Activated CD4-positive, alpha-beta memory T cell treated with anti-CD3 and anti-CD28 coated beads for 36 hours (primary cell): ENCODE measurements around the gene CKAP2L. TPM values are rescaled to one million over a fixed set of nuclear protein-coding genes. Genes with fewer than 3 reads are reported as not detected.

Experiments
- CTCF ChIA-PET: fragments of 350-600 bp; sonication (Branson Sonifier 250); formaldehyde crosslinking; loops from one replicate; lab custom pipeline; 2021; ENCODE audit warnings: antibody characterized with exemption, inconsistent platforms; lab: Charles Lee
- POLR2A ChIA-PET: fragments of 350-600 bp; sonication (Branson Sonifier 250); formaldehyde crosslinking; loops from one replicate; lab custom pipeline; 2021; ENCODE audit warnings: antibody characterized with exemption; lab: Charles Lee
- DNase-seq: peaks from one replicate; pipeline ENCODE4 v3.0.0-alpha.2; 2020
- H3K27ac Mint-ChIP-seq: one replicate; pipeline ENCODE4 v1.8.0; 2021; ENCODE audit warnings: mixed read lengths
- H3K27me3 Mint-ChIP-seq: one replicate; pipeline ENCODE4 v1.8.0; 2021; ENCODE audit warnings: mixed read lengths
- H3K36me3 Mint-ChIP-seq: one replicate; pipeline ENCODE4 v1.8.0; 2021; ENCODE audit warnings: mixed read lengths
- H3K4me1 Mint-ChIP-seq: one replicate; pipeline ENCODE4 v1.8.0; 2021; ENCODE audit warnings: low read depth, mixed read lengths
- H3K4me3 Mint-ChIP-seq: one replicate; pipeline ENCODE4 v1.8.0; 2021; ENCODE audit warnings: mild to moderate bottlenecking, mixed read lengths
- H3K9me3 Mint-ChIP-seq: one replicate; pipeline ENCODE4 v1.8.0; 2021; ENCODE audit warnings: mixed read lengths
- intact Hi-C: fragments of 100-400 bp; cut with micrococcal nuclease; formaldehyde crosslinking; loops from one replicate; pipeline ENCODE4 v1.15.1; 2023
- total RNA-seq, 2 experiments: library from RNA; stranded (reverse); gene quantifications; one replicate each; pipeline ENCODE4 v1.2.3, GENCODE V29; 2021

The CKAP2L gene
- total RNA-seq, 2 experiments from 2014 or later, result 42.1 to 46.1 TPM

DNA sequence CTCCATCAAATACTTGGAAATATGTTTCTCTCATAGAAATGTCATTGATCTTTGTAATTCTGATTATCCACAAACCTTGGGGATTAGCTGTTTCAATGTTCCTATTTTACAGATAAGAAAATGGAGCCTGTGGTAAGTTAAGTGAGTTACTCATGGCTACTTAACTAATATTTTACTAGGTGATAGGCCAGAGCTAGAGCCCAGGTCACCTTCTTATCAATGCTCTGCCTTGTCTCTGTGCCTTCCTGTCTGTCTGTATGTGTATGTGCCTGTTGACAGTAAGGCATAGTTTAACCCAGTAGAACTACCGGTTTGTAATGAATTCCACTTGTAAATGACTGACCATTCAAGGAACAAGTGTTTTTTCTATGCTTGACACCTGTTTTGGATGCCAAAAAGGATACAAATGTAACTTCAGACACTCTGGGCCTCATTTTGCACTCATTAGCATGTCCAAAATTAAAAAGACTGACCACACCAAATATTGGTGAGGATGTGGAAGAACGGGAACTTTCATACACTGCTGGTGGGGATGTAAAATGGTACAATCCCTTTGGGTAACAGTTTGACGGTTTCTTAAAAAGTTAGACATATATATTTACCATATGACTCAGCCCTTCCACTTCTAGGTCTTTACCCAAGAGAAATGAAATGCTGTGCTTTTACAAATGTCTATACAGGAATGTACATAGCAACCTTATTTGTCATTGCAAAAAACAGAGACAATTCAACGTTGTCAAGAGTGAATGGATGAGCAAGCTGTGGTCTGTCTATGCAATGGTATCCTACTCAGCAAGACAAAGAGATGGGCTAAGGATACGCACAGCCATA is 39.5 kb upstream of the CKAP2L start:
- peak overlapping the region; percentile 90 for H3K27ac Mint-ChIP-seq
- ChIA-PET POLR2A (no interaction called here), CTCF (interaction anchor here (0.9 to 1.6 kb wide), 2 partner anchors 54 to 81 kb away, joined by 3 to 4 read pairs; no protein-coding TSS in a partner anchor)
- H3K36me3 Mint-ChIP-seq, result peaks cover 6% of the 10 kb centered on the region
- intact Hi-C loops, result loop anchor here (2.0 kb wide), 1 partner anchor 39 kb away; the partner anchor contains the start of gene CKAP2L
- H3K4me3 Mint-ChIP-seq, result no peak overlapping the region
- no peak for DNase-seq
- peaks cover 8% of the 10 kb centered on the region for H3K9me3 Mint-ChIP-seq
- peaks cover 43% of the 10 kb centered on the region for H3K4me1 Mint-ChIP-seq
- H3K27me3 Mint-ChIP-seq, result no peaks in the 10 kb centered on the region

GRCh38 chr2:112800881-112801583 is 36.6 kb upstream of the CKAP2L start:
- DNase-seq, result no peak
- H3K27ac Mint-ChIP-seq, result no peak overlapping the region
- H3K27me3 Mint-ChIP-seq, result no peaks in the 10 kb centered on the region
- peaks cover 33% of the 10 kb centered on the region for H3K4me1 Mint-ChIP-seq
- H3K9me3 Mint-ChIP-seq, result no peaks in the 10 kb centered on the region
- no peak overlapping the region for H3K4me3 Mint-ChIP-seq
- ChIA-PET POLR2A (no interaction called here), CTCF (no interaction called here)
- intact Hi-C loops, result no loop called here
- no peaks in the 10 kb centered on the region for H3K36me3 Mint-ChIP-seq

DNA sequence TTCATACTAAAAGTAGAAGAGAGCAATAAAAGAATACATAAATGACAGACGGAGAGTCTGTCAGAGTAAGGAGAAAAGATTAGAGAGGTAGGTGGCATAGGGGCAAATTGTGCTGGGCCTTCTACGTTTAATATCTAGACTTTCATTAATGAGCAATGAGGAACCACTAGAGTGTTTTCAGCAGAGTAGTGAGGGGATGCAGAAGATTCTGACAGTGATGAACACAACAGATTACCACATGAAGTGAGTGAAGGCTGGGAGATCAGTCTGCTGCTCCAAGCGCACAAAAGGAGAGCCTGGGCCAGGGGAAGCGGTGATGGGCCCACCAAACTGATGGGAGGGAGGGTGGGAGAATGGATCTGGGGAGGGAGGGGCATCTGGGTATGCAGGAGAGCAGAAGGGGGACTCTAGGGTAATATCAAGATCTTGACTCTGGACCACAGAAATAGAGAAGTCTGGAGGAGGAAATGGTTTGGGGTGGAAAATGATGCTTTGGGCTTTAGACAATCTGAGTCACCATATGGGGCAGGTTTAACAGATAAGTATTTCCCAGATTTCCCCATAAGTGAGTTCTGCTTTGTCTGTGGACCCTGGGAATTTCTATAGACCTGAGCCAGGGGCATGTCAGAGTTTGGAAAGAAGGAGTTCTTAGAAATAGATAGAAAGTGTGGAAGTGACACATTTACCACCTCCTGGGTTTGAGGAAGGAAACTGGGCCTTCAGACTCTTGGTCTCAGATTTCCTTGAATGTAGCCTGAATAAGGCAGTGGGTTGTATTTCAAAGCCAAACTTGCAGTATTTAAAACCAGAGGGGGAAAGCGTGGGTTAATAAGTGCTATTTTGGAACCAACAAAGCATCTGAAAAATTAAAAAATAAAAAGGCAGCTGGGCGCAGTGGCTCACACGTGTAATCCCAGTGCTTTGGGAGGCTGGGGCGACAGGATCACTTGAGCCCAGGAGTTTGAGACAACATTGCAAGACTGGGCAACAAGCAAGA is 34.9 kb upstream of the CKAP2L start:
- H3K4me3 Mint-ChIP-seq, result no peak overlapping the region
- H3K4me1 Mint-ChIP-seq, result peaks cover 34% of the 10 kb centered on the region

DNA sequence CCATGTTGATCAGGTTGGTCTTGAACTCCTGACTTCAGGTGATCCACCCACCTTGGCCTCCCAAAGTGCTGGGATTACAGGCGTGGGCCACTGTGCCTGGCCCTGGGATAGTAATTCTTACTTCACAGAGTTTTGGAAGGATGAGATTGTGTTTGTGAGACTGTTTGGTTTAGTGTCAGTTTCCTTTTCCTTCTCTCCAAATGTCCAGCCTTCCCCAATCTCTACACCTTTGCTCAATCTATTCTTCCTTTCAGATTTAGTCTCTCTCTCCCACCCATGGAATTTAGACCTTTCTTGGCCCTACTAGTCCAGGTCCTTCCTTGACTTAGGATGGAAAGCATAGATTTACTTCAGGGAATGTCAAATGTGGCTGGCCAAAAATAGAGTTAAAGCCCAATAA is 32.1 kb upstream of the CKAP2L start:
- Mint-ChIP-seq H3K9me3 (peaks cover 5% of the 10 kb centered on the region), H3K27ac (no peak overlapping the region), H3K4me3 (no peak overlapping the region), H3K27me3 (no peaks in the 10 kb centered on the region), H3K36me3 (peaks cover 2% of the 10 kb centered on the region), H3K4me1 (peaks cover 33% of the 10 kb centered on the region)
- DNase-seq, result no peak
- CTCF ChIA-PET, result interaction anchor here (1.8 kb wide), 1 partner anchor 89 kb away, joined by 5 read pairs; no protein-coding TSS in a partner anchor
- intact Hi-C loops, result loop anchor here (5.0 kb wide), 1 partner anchor 86 kb away; no protein-coding TSS in a partner anchor
- POLR2A ChIA-PET, result no interaction called here

More for the DNA sequence above, 34.9 kb upstream of the CKAP2L start:
- Mint-ChIP-seq H3K9me3 (no peaks in the 10 kb centered on the region), H3K27me3 (no peaks in the 10 kb centered on the region), H3K36me3 (peaks cover 2% of the 10 kb centered on the region), H3K27ac (peak overlapping the region; percentile 50)
- ChIA-PET POLR2A (no interaction called here), CTCF (interaction anchor here (0.9 kb wide), 1 partner anchor 86 kb away, joined by 3 read pairs; no protein-coding TSS in a partner anchor)
- DNase-seq, result no peak
- intact Hi-C loops, result loop anchor here (5.0 kb wide), 1 partner anchor 83 kb away; no protein-coding TSS in a partner anchor

- no peaks in the 10 kb centered on the region for H3K27me3 Mint-ChIP-seq
- DNase-seq, result peak; percentile 25
- H3K4me3 Mint-ChIP-seq, result no peak overlapping the region
- H3K9me3 Mint-ChIP-seq, result peaks cover 5% of the 10 kb centered on the region
- CTCF ChIA-PET, result interaction anchor here (1.1 to 1.8 kb wide), 2 partner anchors 46 to 89 kb away, joined by 5 to 9 read pairs; no protein-coding TSS in a partner anchor
- no peak overlapping the region for H3K27ac Mint-ChIP-seq
- POLR2A ChIA-PET, result no interaction called here
- peaks cover 33% of the 10 kb centered on the region for H3K4me1 Mint-ChIP-seq
- intact Hi-C loops, result loop anchor here (5.0 kb wide), 1 partner anchor 87 kb away; no protein-coding TSS in a partner anchor
- peaks cover 2% of the 10 kb centered on the region for H3K36me3 Mint-ChIP-seq
These were observed 31.4 kb upstream of the CKAP2L start for GRCh38 chr2:112795774-112796173.

DNA sequence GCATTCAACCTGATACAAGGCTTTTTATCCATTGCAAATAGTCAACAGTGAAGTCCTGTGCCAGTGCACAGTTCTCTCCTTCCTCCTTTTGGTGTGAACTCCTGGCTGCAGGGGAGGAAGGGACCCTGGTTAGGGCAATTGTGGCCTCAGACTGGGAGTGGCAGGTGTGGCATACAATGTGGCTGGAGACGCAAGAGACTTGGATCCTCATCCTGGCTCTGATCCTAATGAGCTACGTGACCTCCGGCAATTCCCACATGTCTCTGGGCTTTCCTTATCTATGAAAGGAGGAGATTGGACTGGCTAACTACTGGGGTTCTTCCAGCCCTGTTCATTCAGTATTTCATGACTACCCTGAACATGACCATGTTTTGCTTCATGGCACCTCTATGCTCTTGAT is 30.4 kb upstream of the CKAP2L start:
- ChIA-PET CTCF (interaction anchor here (1.1 kb wide), 1 partner anchor 45 kb away, joined by 9 read pairs; no protein-coding TSS in a partner anchor), POLR2A (no interaction called here)
- Mint-ChIP-seq H3K27me3 (no peaks in the 10 kb centered on the region), H3K9me3 (peaks cover 5% of the 10 kb centered on the region), H3K4me3 (no peak overlapping the region), H3K27ac (peak overlapping the region; percentile 72), H3K36me3 (peaks cover 2% of the 10 kb centered on the region), H3K4me1 (peaks cover 33% of the 10 kb centered on the region)
- intact Hi-C loops, result loop anchor here (1.0 to 5.0 kb wide), 2 partner anchors 26 to 87 kb away; no protein-coding TSS in a partner anchor
- no peak for DNase-seq

DNA sequence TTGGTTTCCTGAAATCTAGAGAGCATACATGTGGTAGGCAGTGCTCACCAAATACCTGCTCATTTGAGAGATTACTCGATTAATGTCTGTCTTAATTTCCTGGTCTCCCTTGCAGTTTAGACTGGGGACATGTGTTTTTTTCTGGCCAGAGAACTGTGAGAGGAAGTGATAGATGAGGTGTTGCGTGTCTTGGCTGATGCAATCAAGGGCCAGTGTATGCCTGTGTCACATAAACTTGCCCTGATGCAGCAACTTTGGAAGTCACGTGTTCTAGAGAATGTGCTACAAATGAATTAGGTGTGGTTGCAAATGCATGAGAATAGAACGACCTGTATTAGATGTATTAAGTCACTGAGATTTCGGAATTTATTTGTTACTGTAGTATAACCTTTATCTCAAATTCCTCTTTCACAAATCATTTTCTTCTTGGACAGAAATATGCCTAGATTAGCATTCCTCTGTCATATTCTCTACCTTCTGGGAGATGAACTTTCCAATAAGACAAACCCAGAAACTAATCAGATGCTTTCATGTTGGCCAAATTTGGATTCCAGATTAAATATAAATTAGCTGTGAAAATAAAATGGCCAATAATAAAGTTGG is 29.8 kb upstream of the CKAP2L start:
- DNase-seq, result peak; percentile 74
- Mint-ChIP-seq H3K9me3 (peaks cover 5% of the 10 kb centered on the region), H3K36me3 (peaks cover 2% of the 10 kb centered on the region), H3K27me3 (no peaks in the 10 kb centered on the region), H3K4me3 (peak overlapping the region; percentile 18), H3K27ac (peak overlapping the region; percentile 85), H3K4me1 (peaks cover 27% of the 10 kb centered on the region)
- ChIA-PET POLR2A (interaction anchor here (0.9 kb wide), 1 partner anchor 123 kb away, joined by 4 read pairs; no protein-coding TSS in a partner anchor), CTCF (interaction anchor here (1.5 kb wide), 1 partner anchor 12 kb away, joined by 4 read pairs; no protein-coding TSS in a partner anchor)
- intact Hi-C loops, result loop anchor here (1.0 kb wide), 1 partner anchor 27 kb away; no protein-coding TSS in a partner anchor

DNA sequence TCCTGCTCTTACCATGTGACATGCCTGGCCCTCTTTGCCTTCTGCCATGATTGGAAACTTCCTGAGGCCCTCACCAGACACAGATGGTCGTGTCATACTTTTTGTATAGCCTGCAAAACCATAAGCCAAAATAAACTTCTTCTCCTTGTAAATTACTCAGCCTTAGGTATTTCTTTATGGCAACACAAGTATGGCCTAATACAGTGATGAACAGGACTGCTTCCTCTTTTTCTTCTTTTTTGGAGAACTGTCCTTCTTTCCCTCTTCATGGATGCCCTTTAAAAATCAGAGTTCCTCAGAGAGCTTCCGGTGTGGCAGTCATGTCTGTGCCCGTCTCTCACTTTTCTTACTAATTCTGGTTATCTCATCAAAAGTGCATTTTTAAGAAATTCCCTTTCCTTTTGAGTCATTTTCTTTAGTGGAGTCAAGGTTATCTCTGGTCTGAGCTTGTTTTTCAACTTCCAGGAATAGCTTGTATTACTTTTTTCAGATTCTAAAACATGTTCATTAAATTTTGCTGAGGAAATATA is 29.1 kb upstream of the CKAP2L start:
- ChIA-PET CTCF (interaction anchor here (0.7 to 1.5 kb wide), 3 partner anchors 12 to 92 kb away, joined by 4 to 5 read pairs (median 4); no protein-coding TSS in a partner anchor), POLR2A (interaction anchor here (0.7 to 0.9 kb wide), 2 partner anchors 19 to 123 kb away, joined by 3 to 4 read pairs; no protein-coding TSS in a partner anchor)
- peaks cover 2% of the 10 kb centered on the region for H3K27me3 Mint-ChIP-seq
- H3K9me3 Mint-ChIP-seq, result peaks cover 5% of the 10 kb centered on the region
- peaks cover 23% of the 10 kb centered on the region for H3K4me1 Mint-ChIP-seq
- DNase-seq, result peak; percentile 31
- no peak overlapping the region for H3K4me3 Mint-ChIP-seq
- peaks cover 2% of the 10 kb centered on the region for H3K36me3 Mint-ChIP-seq
- intact Hi-C loops, result loop anchor here (1.0 kb wide), 1 partner anchor 19 kb away; no protein-coding TSS in a partner anchor
- H3K27ac Mint-ChIP-seq, result peak overlapping the region; percentile 85

GRCh38 chr2:112792419-112792818 is 28.0 kb upstream of the CKAP2L start:
- H3K27ac Mint-ChIP-seq, result no peak overlapping the region

DNA sequence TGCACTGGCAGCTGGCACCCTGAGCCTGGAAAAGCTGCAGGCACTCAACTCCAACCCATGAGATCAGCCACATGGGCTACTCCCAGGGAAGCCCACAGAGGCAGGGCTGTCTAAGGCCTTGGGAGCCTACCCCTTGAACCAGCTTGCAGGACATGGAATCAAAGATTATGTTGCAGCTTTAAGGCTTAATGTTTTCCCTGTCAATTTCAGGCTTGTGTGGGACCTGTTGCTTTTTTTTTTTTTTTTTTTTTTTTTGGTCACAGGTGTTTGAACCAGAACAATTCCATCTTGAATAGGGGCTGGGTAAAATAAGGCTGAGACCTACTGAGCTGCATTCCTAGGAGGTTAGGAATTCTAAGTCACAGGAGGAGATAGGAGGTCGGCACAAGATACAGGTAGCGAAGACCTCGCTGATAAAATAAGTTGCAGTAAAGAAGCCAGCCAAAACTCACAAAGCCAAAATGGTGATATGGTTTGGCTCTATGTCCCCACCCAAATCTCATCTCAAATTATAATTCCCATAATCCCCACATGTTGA is 27.4 kb upstream of the CKAP2L start:
- intact Hi-C loops, result no loop called here
- DNase-seq, result no peak
- no peak overlapping the region for H3K4me3 Mint-ChIP-seq
- H3K27me3 Mint-ChIP-seq, result peaks cover 2% of the 10 kb centered on the region
- CTCF ChIA-PET, result no interaction called here
- POLR2A ChIA-PET, result no interaction called here
- H3K36me3 Mint-ChIP-seq, result peaks cover 2% of the 10 kb centered on the region
- H3K4me1 Mint-ChIP-seq, result peaks cover 23% of the 10 kb centered on the region
- peaks cover 5% of the 10 kb centered on the region for H3K9me3 Mint-ChIP-seq
- H3K27ac Mint-ChIP-seq, result no peak overlapping the region

More at GRCh38 chr2:112792419-112792818, 28.0 kb upstream of the CKAP2L start:
- POLR2A ChIA-PET, result no interaction called here
- H3K4me3 Mint-ChIP-seq, result no peak overlapping the region
- peaks cover 2% of the 10 kb centered on the region for H3K36me3 Mint-ChIP-seq
- peaks cover 2% of the 10 kb centered on the region for H3K27me3 Mint-ChIP-seq
- no peak for DNase-seq
- H3K9me3 Mint-ChIP-seq, result peaks cover 5% of the 10 kb centered on the region
- CTCF ChIA-PET, result interaction anchor here (1.5 kb wide), 1 partner anchor 11 kb away, joined by 4 read pairs; no protein-coding TSS in a partner anchor
- H3K4me1 Mint-ChIP-seq, result peaks cover 23% of the 10 kb centered on the region
- intact Hi-C loops, result no loop called here
